Right lobe of liver (tissue), 4 donors: ENCODE data around the gene PTPRK.

Source experiments
- POLR2A ChIP-seq: fragments of 450-650 bp; IDR thresholded peaks from one replicate; pipeline ENCODE4 v1.6.1; 2017; ENCODE audit warnings: antibody characterized with exemption, mild to moderate bottlenecking
- TF ChIP-seq, protein P1 (sequence below), 4 donors: fragments of 200-600 bp in 3 of 4; fragments of 450-650 bp in 1 of 4; IDR thresholded peaks; one replicate each; pipeline versions ENCODE4 v1.5.1 to v1.8.0; 2016 to 2022; ENCODE audit warnings: antibody characterized with exemption in 4 of 4, mild to moderate bottlenecking in 2 of 4
- donor health status: DM: no; HTN: no; CAD: no.
- donor health status: DM: no; HTN: no; CAD: no.
- donor health status: DM: no; HTN: yes; CAD: no.

DNA sequence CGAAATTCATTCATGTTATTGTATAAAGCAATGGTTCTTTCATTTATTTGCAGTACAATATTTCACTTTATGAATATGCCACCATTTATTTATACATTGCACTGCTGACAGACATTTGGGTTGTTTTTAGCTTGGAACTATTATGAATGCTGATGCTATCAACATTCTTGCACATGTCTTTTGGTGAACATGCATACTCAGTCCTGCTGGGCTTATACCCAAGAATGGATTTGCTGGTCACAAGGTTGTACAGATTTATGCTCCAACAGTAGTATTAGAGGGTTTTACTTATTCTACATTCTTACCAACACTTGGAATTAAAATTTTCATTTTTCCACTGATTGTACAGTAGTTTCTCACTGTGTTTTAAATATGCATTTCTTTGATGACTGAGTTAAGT lies 126.2 kb downstream of the PTPRK start:
- TF ChIP-seq, protein P1, sequence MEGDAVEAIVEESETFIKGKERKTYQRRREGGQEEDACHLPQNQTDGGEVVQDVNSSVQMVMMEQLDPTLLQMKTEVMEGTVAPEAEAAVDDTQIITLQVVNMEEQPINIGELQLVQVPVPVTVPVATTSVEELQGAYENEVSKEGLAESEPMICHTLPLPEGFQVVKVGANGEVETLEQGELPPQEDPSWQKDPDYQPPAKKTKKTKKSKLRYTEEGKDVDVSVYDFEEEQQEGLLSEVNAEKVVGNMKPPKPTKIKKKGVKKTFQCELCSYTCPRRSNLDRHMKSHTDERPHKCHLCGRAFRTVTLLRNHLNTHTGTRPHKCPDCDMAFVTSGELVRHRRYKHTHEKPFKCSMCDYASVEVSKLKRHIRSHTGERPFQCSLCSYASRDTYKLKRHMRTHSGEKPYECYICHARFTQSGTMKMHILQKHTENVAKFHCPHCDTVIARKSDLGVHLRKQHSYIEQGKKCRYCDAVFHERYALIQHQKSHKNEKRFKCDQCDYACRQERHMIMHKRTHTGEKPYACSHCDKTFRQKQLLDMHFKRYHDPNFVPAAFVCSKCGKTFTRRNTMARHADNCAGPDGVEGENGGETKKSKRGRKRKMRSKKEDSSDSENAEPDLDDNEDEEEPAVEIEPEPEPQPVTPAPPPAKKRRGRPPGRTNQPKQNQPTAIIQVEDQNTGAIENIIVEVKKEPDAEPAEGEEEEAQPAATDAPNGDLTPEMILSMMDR (IDR thresholded peaks at IDR 0.05), result no peak
- TF ChIP-seq POLR2A, result no peak
